SJSA1 (cell line): Measurements from ENCODE around the gene MEPE. TPM values are rescaled to one million over a fixed set of nuclear protein-coding genes. Genes with fewer than 3 reads are reported as not detected.

Experiments
- DNase-seq, 2 experiments: peaks; one replicate each; pipeline ENCODE4 v3.0.0-alpha.2; 2015 to 2020; ENCODE audit warnings: low spot score in 2 of 2, low read depth in 1 of 2
- H3K27ac ChIP-seq: fragments of 250-450 bp; sonication (Bioruptor Pico); 2 replicates; pipeline ENCODE4 v1.5.1; 2020; ENCODE audit warnings: mild to moderate bottlenecking, moderate library complexity
- H3K27me3 ChIP-seq: fragments of 250-450 bp; sonication (Bioruptor Pico); replicated peaks from 2 replicates; pipeline ENCODE4 v1.5.1; 2020; ENCODE audit warnings: mild to moderate bottlenecking, moderate library complexity
- H3K36me3 ChIP-seq: fragments of 250-450 bp; sonication (Bioruptor Pico); 2 replicates; pipeline ENCODE4 v1.5.1; 2020; ENCODE audit warnings: mild to moderate bottlenecking
- H3K4me1 ChIP-seq: fragments of 250-450 bp; sonication (Bioruptor Pico); replicated peaks from 2 replicates; pipeline ENCODE4 v1.6.1; 2021; ENCODE audit warnings: mild to moderate bottlenecking
- H3K4me3 ChIP-seq: fragments of 250-450 bp; sonication (Bioruptor Pico); 2 replicates; pipeline ENCODE4 v1.5.1; 2020; ENCODE audit warnings: mild to moderate bottlenecking
- H3K9me3 ChIP-seq: fragments of 250-450 bp; sonication (Bioruptor Pico); replicated peaks from 2 replicates; pipeline ENCODE4 v1.5.1; 2020; ENCODE audit warnings: mild to moderate bottlenecking
- total RNA-seq: library from RNA; depleted of rRNA; stranded (reverse); fragments of >200 nt; shearing (Covaris generic); gene quantifications from 2 replicates; pipeline ENCODE4 v1.2.3, GENCODE V29; 2014; rRNA removed

The MEPE gene, protein sequence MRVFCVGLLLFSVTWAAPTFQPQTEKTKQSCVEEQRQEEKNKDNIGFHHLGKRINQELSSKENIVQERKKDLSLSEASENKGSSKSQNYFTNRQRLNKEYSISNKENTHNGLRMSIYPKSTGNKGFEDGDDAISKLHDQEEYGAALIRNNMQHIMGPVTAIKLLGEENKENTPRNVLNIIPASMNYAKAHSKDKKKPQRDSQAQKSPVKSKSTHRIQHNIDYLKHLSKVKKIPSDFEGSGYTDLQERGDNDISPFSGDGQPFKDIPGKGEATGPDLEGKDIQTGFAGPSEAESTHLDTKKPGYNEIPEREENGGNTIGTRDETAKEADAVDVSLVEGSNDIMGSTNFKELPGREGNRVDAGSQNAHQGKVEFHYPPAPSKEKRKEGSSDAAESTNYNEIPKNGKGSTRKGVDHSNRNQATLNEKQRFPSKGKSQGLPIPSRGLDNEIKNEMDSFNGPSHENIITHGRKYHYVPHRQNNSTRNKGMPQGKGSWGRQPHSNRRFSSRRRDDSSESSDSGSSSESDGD
- total RNA-seq: 0.24 TPM in 1 of 2 replicates, not detected in the other

DNA sequence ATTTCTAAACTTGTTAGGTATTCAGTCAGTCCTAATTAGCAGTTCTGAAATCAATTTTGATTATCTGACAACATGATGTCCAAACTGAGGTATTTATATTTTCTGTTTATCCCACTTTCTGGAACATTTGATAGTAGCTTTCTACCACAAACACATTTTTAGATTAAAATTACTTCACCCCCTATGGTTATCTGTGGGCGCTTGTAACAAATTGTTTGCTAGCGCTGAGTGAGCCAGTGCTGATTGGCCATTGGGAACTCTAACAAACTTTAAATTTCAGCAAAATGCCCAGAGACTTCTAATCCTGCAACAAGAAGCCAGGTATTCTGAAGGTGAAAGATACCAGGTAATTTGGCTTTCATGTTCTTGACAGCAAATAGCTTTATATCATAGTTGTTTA is at the start of gene MEPE:
TSS of gene MEPE (plus strand) at position 301 of the 400 bp plus-strand sequence. CDS start 1,746 bp downstream, outside the sequence.
- H3K9me3 ChIP-seq: no peaks in the 10 kb centered on the region
- H3K27me3 ChIP-seq: no peaks in the 10 kb centered on the region
- peaks cover 11% of the 10 kb centered on the region for H3K4me1 ChIP-seq
- H3K27ac ChIP-seq: no peak within 1 kb of the TSS
- no peak within 1 kb of the TSS for H3K4me3 ChIP-seq
- no peak for DNase-seq
- H3K36me3 ChIP-seq: no peaks in the 10 kb centered on the region

DNA sequence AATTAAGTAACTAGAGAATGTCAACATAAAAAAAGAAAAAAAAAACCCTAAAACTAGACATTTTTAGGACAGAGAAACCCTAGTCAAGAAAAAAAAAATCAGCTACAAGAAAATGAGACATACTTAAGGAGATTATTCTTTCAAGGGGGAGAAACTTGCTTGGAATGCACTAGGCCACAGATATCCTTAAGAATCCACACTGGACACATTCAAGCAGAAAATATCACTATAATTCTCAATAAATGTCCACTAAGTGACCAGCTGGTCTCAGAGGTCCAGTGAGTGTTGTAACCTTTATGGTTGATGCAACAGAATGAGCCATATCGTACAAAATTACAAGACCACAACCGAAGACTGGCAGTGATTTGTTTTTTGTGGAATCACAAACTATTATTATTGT is 49.0 kb upstream of the MEPE start:
- DNase-seq: no peak
- no peaks in the 10 kb centered on the region for H3K27me3 ChIP-seq
- H3K27ac ChIP-seq: no peak overlapping the region

DNA sequence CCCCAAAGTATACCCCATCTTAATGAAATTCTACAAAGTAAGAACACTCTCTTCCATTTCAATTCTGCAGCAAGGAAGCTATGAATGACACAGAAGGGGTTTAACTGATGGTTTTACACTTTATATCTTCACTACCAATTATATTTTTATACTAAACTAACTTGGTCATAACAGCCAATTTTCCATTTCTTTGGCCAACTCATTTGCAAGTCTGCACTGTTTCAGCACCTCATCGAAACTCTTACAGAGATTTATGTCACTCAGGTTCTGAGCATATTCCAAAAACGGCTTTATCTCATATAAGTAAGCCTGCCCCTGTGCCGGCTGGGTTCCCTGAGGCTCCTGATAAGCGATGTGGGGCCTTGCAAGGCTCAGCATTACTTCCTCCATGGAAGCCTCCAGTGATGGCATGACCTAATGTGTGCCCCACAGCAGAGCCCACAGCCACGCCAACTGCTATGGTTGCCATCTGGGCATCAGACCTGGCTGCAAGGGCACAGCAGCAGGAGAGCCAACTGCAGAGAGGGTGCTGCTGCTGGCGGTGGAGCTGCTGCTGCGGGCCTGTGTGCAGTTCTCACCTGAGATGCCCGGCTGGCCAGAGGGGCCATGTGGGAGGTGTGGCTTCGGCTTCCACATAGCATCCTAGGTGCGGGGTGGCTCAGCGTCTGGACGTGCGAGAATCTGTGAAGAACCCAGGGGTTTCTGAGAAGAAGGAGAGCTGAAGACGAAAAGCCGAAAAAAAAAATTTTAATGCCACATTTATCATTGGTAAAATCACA is 46.8 kb upstream of the MEPE start:
- Histone ChIP-seq H3K4me1 (no peaks in the 10 kb centered on the region), H3K36me3 (no peaks in the 10 kb centered on the region), H3K27me3 (peaks cover 3% of the 10 kb centered on the region; the same call in 1 of the 2 replicates), H3K4me3 (no peak overlapping the region), H3K27ac (no peak overlapping the region), H3K9me3 (no peaks in the 10 kb centered on the region)
- no peak for DNase-seq

More for the DNA sequence above, 49.0 kb upstream of the MEPE start:
- Histone ChIP-seq H3K36me3 (no peaks in the 10 kb centered on the region), H3K9me3 (no peaks in the 10 kb centered on the region), H3K4me1 (no peaks in the 10 kb centered on the region), H3K4me3 (no peak overlapping the region)

- Histone ChIP-seq H3K36me3 (no peaks in the 10 kb centered on the region), H3K27me3 (no peaks in the 10 kb centered on the region), H3K4me1 (no peaks in the 10 kb centered on the region; the same call in 1 of the 2 replicates), H3K4me3 (no peak within 1 kb of the TSS), H3K27ac (no peak within 1 kb of the TSS), H3K9me3 (no peaks in the 10 kb centered on the region)
- DNase-seq: no peak
These were observed 33.3 kb upstream of the MEPE start, which contains the start of gene IBSP for GRCh38 chr4:87799301-87800113. Gene IBSP (plus strand): TSS chr4:87799554. CDS start chr4:87802362, 2,808 bp downstream.

GRCh38 chr4:87802858-87803257 is 29.9 kb upstream of the MEPE start:
- no peak overlapping the region for H3K4me3 ChIP-seq
- H3K36me3 ChIP-seq: no peaks in the 10 kb centered on the region
- peaks cover 16% of the 10 kb centered on the region for H3K4me1 ChIP-seq
- DNase-seq: no peak
- H3K27me3 ChIP-seq: no peaks in the 10 kb centered on the region
- no peak overlapping the region for H3K27ac ChIP-seq
- H3K9me3 ChIP-seq: no peaks in the 10 kb centered on the region

- no peaks in the 10 kb centered on the region for H3K9me3 ChIP-seq
- no peak overlapping the region for H3K4me3 ChIP-seq
- no peaks in the 10 kb centered on the region for H3K36me3 ChIP-seq
- H3K27ac ChIP-seq: no peak overlapping the region
- no peak for DNase-seq
- peaks cover 16% of the 10 kb centered on the region for H3K4me1 ChIP-seq
- no peaks in the 10 kb centered on the region for H3K27me3 ChIP-seq
These were observed 29.3 kb upstream of the MEPE start for GRCh38 chr4:87803421-87803820.

GRCh38 chr4:87804871-87805270 is 27.9 kb upstream of the MEPE start:
- no peak for DNase-seq
- no peak overlapping the region for H3K4me3 ChIP-seq
- H3K4me1 ChIP-seq: peaks cover 16% of the 10 kb centered on the region
- H3K27me3 ChIP-seq: no peaks in the 10 kb centered on the region
- no peaks in the 10 kb centered on the region for H3K9me3 ChIP-seq
- no peaks in the 10 kb centered on the region for H3K36me3 ChIP-seq
- H3K27ac ChIP-seq: no peak overlapping the region

DNA sequence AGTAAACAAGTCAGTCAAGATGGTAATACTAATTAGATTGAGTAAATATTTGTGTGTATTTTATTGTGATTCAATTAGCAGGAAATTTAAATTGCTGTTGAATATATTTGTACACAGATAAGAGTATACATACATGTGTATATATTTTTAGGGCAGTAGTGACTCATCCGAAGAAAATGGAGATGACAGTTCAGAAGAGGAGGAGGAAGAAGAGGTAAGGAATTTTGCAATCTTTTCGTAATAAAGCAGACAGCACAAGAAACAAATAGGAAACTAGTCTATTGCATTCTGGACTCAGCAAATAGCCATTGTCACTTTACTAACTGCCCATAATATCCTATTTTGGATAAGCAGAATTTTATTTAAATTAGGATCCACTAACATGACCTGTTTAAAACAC is 26.8 kb upstream of the MEPE start:
- DNase-seq: peak in 1 of 2 experiments; percentile 42

DNA sequence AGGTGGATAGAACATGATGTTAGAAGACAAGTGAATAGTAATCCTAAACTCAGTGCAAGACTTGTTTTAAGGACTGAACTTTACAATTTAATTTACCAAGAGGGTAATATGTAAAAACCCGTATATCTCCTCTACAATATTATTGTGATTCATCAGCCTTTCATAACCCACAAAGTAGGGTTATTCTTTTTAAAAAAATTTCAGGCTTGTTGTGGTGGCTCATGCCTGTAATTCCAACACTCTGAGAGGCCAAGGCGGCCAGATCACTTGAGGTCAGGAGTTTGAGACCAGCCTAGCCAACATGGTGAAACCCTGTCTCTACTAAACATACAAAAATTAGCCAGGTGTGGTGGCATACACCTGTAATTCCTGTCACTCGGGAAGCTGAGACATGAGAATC is 26.2 kb upstream of the MEPE start:
- peak overlapping the region; percentile 32 for H3K27ac ChIP-seq
- peak in 1 of 2 experiments; percentile 23 for DNase-seq

More for the DNA sequence above, 26.8 kb upstream of the MEPE start:
- Histone ChIP-seq H3K4me3 (no peak overlapping the region), H3K36me3 (no peaks in the 10 kb centered on the region), H3K4me1 (peaks cover 16% of the 10 kb centered on the region), H3K27ac (peak overlapping the region; percentile 32), H3K9me3 (no peaks in the 10 kb centered on the region), H3K27me3 (no peaks in the 10 kb centered on the region)

DNA sequence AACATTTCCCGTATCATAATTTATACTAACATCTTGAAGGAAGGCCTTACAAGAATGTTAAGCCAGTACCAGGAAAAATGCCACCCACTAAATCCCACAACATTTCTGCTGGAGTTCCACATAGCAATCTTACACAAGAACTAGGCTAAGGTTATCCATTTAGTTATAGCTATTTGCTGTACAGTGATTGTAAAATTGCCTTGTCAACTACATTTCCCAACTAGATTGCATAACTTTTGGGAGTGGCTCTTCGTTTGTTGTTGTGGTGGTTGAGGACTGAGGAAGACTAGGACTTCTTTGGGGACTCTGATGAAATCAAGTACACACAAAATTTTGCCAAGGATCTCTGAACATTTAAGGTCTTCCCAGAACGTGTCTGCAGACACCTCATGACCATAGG is 25.4 kb upstream of the MEPE start:
- H3K4me1 ChIP-seq: peaks cover 16% of the 10 kb centered on the region
- no peaks in the 10 kb centered on the region for H3K36me3 ChIP-seq
- H3K9me3 ChIP-seq: no peaks in the 10 kb centered on the region
- H3K27ac ChIP-seq: no peak overlapping the region
- H3K4me3 ChIP-seq: no peak overlapping the region
- no peak for DNase-seq
- H3K27me3 ChIP-seq: no peaks in the 10 kb centered on the region

More for the DNA sequence above, 26.2 kb upstream of the MEPE start:
- H3K4me3 ChIP-seq: no peak overlapping the region
- H3K36me3 ChIP-seq: no peaks in the 10 kb centered on the region
- no peaks in the 10 kb centered on the region for H3K27me3 ChIP-seq
- no peaks in the 10 kb centered on the region for H3K9me3 ChIP-seq
- peaks cover 16% of the 10 kb centered on the region for H3K4me1 ChIP-seq

DNA sequence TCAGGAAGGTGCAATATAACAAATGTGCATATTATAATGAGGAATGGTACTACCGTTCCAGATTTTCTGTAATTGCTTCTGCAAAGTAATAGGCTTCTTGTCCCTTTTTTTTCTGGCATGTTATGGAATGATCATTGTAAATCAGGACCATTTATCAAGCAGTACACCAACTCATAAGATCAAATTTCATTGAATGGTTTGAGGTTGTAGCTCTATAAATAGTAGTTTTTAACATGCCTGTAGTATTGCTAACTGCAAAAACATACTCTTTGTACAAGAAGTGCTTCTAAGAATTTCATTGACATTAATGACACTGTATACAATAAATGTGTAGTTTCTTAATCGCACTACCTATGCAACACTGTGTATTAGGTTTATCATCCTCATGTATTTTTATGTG is 20.8 kb upstream of the MEPE start:
- H3K4me1 ChIP-seq: peaks cover 5% of the 10 kb centered on the region
- H3K27ac ChIP-seq: no peak overlapping the region
- H3K27me3 ChIP-seq: no peaks in the 10 kb centered on the region
- H3K4me3 ChIP-seq: no peak overlapping the region
- H3K9me3 ChIP-seq: no peaks in the 10 kb centered on the region
- H3K36me3 ChIP-seq: no peaks in the 10 kb centered on the region
- no peak for DNase-seq

GRCh38 chr4:87819281-87819919 is 13.4 kb upstream of the MEPE start:
- H3K27me3 ChIP-seq: no peaks in the 10 kb centered on the region
- H3K36me3 ChIP-seq: no peaks in the 10 kb centered on the region
- peak; percentile 89 to 95 for DNase-seq
- H3K9me3 ChIP-seq: no peaks in the 10 kb centered on the region
- no peak overlapping the region for H3K4me3 ChIP-seq
- peak overlapping the region; percentile 93 for H3K27ac ChIP-seq
- H3K4me1 ChIP-seq: peaks cover 18% of the 10 kb centered on the region

- Histone ChIP-seq H3K4me3 (no peak overlapping the region), H3K4me1 (peaks cover 18% of the 10 kb centered on the region), H3K9me3 (no peaks in the 10 kb centered on the region), H3K27ac (no peak overlapping the region), H3K27me3 (no peaks in the 10 kb centered on the region), H3K36me3 (no peaks in the 10 kb centered on the region)
- DNase-seq: no peak
These were observed 9.6 kb upstream of the MEPE start for GRCh38 chr4:87823200-87823599.
